ENCODE data around the gene RPS16. TPM values are rescaled to one million over a fixed set of nuclear protein-coding genes. Genes with fewer than 3 reads are reported as not detected.

The RPS16 gene
- polyA plus RNA-seq, 1 donor = 1,072 TPM

DNA sequence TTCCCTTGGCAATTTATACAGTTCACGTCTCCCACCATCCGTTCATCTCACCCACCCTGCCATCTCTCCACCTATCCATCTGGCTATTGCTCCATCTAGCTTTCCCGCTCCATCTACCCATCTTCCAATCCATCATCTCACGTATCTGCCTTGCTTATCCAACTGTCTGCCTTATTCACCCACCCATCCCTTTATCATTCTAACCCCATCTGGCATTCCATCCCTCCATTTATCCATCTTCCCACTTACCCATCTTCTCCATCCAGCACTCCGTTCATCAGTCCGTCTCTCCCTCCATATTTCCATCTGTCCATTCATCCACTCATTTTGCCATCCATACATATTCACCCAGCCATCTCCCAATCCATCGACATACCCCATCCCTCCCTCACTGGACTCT is 10.0 kb downstream of the RPS16 start:
- DNase-seq = no peak

DNA sequence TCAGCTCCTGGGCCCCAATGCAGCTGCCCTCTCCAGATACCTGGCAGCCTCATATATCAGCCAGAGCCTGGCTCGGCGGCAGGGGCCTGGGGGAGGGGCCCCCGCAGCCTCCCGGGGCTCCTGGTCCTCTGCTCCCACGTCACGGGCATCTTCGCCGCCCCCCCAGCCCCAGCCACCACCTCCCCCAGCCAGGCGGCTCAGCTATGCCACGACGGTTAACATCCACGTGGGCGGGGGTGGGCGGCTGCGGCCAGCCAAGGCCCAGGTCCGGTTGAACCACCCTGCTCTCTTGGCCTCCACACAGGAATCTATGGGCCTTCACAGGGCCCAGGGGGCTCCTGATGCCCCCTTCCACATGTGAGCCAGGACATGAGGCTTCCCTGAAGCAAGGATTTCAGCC is 10.8 kb downstream of the RPS16 start:
- no peak for DNase-seq

DNA sequence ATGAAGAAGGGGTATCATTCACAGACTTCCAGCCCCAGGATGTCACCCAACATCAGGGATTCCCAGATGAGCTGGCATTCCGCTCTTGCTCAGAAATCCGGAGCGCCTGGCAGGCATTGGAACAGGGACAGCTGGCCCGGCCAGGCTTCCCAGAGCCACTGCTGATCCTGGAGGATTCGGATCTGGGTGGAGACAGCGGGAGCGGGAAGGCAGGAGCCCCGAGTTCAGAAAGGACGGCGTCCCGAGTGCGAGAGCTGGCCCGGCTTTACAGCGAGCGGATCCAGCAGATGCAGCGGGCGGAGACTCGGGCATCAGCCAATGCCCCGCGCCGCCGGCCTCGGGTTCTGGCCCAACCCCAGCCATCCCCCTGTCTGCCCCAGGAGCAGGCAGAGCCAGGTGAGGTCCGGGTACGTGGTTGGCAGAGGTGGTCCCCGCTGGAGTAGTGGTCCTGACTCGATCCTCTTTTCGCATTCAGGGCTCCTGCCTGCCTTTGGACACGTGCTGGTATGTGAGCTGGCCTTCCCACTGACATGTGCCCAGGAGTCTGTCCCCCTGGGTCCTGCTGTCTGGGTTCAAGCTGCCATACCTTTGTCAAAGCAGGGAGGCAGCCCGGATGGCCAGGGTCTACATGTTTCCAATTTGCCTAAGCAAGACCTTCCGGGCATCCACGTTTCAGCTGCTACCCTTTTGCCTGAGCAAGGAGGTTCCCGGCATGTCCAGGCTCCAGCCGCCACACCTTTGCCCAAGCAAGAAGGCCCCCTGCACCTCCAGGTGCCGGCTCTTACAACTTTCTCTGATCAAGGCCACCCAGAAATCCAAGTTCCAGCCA is 12.3 kb downstream of the RPS16 start:
- DNase-seq = no peak

DNA sequence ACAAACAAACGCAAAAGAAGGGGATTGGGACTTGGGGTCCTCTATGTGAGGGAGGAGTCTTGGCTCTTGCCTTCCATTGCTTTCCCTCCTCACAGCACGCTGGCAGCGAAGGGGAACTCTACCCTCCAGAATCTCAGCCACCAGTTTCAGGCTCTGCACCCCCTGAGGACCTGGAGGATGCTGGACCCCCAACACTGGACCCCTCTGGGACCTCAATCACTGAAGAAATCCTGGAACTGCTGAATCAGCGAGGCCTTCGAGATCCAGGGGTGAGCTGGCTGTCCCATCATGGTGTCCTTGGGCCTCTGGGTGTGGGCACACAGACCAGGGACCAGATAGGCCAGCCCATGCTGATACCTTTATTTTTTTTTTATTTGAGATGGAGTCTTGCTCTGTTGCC is 13.7 kb downstream of the RPS16 start:
- no peak for DNase-seq

DNA sequence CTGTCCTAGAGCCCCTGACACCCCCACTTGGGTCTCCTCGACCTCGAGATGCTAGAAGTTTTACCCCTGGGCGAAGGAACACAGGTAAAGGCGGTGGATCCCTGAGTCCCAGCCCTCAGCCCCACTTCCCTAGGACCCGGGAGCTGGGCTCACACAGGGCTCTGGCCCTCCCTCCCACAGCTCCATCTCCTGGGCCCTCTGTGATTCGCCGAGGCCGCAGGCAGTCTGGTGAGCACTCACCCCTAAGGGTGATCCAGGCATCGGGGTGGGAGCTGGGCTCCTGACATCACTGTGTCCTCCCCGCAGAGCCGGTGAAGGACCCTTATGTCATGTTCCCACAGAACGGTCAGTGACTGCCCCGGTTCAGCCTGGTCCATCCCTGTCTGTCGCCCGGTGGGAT is 15.0 kb downstream of the RPS16 start:
- no peak for DNase-seq

DNA sequence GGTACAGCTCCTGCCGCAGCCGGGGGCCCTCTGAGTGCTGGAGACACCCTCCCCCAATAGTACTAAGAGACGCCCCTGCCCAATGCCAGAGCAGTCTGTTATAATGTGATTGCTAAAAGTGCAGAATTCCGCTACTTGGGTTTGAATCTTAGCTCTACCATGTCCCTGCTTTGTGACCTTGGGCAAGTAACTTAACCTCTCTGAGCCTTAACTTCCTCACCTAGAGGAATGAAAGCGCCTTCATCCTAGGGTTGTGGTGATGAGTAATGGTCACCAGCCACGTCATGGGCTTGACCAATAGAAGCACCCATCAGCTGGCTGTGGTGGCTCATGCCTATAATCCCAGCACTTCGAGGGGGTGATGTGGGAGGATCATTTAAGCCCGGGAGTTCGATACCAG is 16.7 kb downstream of the RPS16 start:
- no peak for DNase-seq

DNA sequence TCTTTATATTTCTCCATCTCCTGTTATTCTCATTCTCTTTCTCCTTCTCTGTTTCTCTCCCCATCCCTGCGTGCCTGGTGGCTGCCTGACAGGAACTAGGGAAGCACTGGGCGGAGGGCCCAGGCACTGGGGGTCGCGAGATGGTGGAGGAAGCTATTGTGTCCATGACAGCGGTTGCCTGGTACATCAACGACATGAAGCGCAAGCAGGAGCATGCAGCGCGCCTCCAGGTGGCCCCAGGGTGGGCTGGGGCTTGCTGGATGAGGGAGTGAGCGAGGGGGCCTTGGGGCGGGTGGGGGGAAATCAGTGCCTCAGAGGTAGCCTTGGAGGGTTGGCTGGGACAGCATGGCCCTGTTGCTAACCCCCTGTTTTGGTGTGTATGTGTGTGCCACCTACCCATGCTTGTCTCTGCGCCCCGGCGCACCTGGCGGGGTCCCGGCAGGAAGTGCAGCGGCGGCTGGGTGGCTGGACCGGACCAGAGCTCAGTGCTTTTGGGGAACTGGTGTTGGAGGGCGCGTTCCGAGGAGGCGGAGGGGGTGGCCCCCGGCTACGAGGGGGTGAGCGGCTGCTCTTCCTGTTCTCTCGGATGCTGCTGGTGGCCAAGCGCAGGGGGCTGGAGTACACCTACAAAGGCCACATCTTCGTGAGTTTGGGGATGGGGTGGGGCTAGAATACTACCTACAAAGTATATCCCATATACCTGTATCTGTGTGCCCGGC is 18.1 kb downstream of the RPS16 start:
- DNase-seq = no peak

DNA sequence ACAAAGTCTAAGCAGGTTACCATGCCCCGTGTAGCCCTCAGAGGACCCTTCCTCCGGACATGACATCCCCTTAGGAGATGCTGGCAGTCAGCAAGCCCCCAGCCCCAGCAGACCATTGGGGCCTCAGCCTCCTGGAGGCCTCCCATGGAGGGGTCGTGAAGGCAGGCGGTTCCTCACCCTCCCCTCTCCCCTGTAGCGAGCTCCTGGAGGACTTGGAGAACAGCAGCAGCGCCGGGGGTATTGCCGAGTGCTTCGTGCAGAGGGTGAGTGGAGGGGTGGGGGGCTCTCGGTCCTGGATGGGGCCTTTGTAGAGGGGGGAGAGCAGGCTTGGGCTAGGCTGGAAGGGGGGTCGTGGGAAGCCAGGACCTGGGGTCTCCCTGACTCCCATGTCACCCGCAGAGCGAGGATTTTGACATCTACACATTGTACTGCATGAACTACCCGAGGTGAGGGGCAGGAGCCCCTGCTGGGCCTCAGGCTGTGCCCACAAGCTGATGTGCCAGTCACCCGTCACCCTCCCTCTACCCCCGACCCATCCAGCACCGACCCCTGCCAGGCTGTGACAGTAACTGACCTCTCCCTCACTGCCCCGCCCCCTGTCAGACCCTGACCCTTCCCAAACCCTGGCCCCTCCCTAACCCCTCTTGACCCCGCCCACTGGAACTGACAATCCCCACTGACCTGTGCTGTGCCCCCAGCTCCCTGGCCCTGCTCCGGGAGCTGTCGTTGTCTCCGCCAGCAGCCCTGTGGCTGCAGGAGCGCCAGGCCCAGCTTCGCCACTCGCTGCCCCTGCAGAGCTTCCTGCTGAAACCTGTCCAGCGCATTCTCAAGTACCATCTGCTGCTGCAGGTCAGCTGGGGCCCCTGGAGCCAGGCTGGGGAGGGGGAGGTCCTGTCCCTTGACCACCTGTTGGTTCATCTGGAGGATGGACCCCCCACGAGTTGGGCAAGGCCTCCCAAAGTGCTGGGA is 19.3 kb downstream of the RPS16 start:
- DNase-seq = no peak

DNA sequence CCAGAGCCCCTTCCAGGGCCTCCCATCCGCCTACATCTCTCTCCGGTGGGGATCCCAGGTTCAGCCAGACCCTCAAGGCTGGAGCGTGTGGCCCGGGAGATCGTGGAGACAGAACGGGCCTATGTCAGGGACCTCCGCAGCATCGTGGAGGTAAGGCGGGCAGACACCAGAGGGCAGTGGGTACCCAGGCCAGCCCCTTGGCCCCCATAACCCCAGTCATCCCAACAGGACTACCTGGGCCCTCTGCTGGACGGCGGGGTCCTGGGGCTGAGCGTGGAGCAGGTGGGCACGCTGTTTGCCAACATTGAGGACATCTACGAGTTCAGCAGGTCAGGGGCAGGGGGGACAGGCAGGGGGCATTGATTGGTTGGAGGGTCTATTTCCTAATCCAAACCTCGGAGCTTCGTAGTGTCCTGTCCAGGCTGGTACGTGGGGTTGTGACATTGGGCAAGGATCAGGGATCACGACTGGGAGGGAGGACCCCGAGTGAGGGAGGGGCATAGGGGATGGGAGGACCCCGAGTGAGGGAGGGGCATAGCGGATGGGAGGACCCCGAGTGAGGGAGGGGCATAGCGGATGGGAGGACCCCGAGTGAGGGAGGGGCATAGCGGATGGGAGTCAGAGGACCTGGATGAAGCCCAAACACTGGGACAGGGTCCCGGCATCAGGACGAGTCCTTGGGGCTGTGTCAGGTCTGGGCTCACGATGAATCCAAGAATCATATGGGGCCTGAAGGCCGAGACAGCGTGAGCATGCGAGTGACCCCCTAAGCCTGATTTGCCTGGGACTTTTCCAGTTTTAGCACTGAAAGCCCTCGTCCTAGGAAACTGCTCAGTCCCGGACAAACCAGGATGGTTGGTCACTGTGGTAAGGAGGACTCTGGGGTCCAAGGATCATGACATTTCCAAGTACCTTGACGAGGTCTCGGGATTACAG is 20.4 kb downstream of the RPS16 start:
- no peak for DNase-seq

DNA sequence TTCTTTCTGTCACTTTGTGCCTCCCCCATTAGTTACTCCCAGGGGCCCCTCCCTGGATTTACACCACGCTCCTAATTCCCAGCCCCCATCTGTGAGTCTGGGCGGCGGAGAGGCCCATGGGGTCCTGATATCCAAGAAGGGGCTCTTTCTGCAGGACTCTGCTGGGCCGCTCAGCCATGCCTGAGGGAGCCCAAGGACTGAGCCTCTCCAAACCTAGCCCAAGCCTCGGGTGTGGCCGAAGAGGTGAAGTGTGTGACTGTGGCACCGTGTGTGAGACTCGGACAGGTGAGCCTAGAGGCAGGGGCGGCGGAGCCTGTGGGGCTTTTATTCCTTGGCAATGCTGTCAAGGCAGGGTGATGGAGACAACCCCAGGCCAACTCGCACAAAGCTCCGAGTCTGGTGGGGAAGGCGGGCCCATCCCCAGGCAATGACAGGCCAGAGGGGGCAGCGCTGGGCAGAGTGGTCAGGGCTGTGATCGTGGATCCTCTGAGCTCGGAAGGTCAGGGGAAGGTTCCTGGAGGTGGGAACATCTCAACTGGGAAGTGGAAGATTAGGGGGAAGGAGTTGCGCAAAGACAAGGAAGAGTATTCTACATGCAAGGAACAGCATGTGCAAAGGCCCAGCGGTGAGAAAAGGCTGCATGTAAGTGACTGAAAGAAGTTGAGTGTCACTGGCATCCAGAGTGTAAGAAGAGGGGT is 21.7 kb downstream of the RPS16 start:
- DNase-seq = no peak

DNA sequence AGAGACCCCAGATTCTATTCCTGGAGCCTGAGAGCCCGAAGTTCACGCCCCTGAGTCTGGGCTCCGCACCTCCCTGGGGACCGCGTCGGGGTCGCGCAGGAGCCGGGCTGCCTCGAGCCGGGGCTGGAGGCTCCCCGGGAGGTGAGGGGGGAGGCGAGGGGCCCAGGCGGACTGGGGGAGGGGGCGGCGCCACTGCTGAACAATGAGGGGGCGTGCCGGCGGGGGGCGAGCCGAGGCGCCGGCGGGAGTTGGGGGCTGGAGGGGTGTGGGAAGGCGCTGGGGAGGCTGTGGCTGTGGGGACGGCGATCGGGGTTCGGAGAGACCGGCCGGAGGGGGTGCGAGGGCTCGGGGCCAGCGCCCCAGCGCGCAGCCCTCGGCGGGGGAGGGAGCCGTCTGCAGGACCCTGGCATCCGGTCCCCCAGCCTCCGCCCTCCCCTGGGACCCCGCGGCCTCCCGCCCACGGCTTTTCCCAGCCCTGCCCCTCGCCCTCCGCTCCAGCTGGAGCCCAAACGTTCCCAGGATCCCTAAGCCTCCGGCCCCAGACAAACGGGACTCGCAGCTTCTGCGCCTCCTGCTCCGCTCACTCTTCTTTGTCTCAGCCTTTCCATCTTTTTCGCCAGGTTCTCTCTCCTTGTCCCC is 22.4 kb downstream of the RPS16 start:
- peak; percentile 78 for DNase-seq

DNA sequence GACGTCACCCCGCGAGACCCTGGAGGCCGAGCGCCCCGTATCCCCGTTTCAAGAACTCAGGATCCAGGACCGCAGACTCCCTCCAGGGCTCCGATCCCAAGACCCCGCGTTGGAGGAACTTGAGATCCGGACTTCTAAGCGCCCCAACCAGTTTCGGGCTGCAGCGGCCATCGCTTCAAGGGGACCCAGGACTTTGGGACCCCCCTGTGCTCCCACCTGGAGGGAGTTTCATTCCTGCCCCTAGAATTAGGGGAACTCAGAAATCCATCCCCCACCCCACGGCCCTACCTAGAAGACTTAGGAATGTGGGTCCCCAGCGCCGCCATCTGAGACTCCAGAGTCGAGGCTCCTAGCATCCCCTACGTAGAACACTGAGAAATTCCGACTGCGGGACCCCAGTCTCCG is 22.9 kb downstream of the RPS16 start:
- DNase-seq = no peak

DNA sequence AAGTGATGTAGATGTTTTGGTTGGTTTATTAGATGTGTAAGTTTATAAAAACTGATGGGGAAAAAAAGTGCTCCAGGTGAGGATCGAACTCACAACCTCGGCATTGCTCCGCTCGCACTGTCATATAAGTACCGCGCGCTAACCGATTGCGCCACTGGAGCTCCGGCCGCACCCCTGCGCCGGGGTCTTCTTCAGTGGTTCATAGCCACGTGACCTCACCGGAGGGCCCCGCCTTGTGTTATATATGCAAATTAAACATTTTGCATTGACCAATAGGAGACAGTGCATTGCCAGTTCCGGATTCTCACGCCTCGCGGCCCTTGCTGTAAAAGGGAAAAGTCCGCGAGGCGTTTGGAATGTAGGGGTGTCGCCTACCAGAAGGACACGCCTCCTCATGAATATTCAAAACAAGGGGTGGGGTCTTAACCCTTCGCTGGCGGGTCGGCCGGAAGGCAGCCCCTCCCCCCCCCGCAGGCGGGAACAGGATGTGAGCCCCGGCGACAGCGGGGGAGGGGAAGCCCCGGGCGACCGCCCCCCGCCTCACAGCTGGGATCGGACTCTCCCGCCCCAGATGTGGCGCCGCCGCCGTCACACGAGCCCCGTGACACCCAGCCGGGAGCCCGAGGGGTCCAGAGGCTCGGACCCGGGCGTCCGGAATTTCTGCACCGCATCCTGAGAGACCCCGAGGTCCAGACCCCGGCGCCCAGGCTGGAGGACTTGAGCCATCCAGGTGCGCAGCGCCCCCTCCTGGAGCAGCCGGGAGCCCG is 23.5 kb downstream of the RPS16 start, which contains the start of gene PLEKHG2:
PLEKHG2 (plus strand) TSS at position 570 of the 767 bp plus-strand sequence. CDS start 1,418 bp downstream, outside the sequence.
- peak; percentile 99 for DNase-seq

DNA sequence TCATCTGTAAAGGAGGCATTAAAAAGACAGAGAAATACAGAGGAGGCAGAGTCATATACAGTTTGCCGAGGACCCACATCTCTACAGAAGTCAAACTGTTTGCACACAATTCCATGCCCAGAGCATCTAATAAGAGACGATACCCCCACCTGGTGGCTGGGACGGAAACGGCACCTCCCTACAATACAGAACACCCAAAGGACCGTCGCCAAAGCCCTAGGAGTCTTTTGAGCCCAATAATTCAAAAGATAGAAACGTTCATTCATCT is 24.0 kb downstream of the RPS16 start:
- peak; percentile 91 for DNase-seq

DNA sequence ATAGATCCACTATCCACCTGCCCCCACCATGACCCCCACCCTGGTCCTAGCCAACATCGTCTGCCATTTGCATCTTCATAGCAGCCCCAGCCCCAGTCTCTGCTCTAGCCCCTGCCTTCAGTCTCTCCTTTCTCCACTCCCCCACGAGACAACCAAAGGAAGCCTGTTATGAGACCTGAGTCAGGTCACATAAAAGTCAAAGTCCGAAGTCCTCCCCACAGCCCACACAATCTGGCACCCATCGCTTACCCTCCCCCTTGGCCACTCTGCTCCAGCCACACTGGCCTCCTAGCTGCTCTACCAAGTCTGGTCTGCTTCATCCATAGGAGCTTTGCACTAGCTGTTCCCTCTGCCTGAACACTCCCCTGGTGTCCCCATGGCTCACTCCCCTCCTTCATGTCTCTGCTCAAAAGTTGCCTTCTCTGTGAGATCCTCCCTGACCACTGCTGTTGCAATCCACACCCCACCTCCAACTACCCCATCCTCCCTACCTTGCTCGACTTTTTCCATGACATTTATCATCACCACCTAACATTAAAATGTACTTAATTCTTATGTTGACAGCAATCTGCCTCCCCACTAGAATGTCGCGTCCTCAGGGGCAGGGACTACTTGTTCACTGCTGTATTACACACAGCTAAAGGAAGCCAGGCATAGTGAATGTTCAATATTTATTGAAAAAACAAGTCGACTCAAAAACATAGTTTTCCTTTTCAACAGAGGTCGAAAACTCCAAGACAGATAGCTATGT is 24.5 kb downstream of the RPS16 start:
- DNase-seq = no peak

DNA sequence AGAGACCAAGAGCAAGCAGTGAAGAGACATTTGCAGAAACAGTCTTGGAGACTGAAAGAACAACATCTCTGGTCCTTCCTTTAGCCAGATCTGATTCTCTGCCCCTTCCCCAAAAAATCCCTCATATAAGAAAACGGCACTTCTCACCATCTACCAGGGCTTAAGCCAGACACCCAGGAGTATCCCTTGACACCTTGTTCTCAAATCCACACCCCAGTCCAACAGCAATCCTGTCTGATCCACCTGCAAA is 25.0 kb downstream of the RPS16 start:
- no peak for DNase-seq

DNA sequence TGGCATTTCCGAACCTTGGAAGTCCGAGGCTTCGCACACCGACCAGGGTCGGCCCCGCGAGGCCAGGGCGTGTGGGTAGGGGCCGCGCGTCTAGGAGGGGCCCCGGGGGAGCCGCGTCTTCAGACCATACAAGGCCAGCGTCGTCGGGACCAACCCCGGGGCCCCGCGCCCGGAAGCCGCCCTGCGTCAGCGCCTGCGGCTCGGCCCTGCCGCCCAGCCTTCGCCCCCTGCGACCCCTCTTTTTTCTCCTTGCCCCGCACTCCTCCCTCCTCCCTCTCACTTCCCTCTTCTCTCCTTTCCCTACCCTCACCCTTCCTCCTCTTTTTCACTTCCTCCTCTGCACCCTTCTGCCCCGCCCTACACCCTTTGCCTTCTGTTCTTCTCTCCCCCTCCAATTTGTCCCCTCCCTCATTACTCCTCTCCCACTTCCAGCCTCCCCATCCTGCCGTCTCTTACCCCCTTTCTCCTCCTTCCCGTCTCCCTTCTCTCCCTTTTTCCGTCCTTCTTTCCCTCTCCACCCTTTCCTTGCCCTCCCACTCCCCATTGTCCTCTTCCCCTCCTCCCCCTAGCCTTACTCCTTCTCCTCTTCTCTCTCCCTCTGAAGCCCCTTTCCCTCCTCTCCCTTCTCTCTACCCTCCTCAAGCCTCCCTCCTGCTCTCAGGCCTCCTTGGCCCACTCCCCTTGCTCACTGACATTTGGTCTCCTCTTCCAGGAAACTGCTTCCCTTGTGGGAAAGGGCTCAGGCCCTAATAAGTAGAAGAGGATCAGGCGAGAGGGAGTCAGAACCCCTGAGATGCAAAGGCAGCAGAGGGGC is 25.5 kb downstream of the RPS16 start:
- no peak for DNase-seq

All from left kidney (tissue), 2 donors.